Motor neuron (in vitro differentiated cells): ENCODE measurements around the gene HS3ST5. TPM values are rescaled to one million over a fixed set of nuclear protein-coding genes. Genes with fewer than 3 reads are reported as not detected.

ENCODE experiments used
- ATAC-seq, 8 experiments: fragments of 200-7000 bp; cut with Tn5 transposase; replicated peaks in 6 of 8; 2 replicates each; pipeline ENCODE4 v1.8.0; 2021; ENCODE audit warnings: mild to moderate bottlenecking in 8 of 8, moderate library complexity in 8 of 8
- H3K27ac ChIP-seq, 2 donors: fragments of 250-450 bp; sonication (Bioruptor Pico); 2 replicates each; pipeline ENCODE4 v1.9.0; 2021; ENCODE audit warnings: antibody characterized with exemption in 2 of 2, mild to moderate bottlenecking in 2 of 2, moderate library complexity in 1 of 2
- H3K4me1 ChIP-seq, 2 donors: fragments of 250-450 bp; sonication (Bioruptor Pico); replicated peaks in 1 of 2; 2 replicates each; pipeline ENCODE4 v1.6.1; 2021; ENCODE audit warnings: antibody characterized with exemption in 2 of 2, mild to moderate bottlenecking in 2 of 2, moderate library complexity in 1 of 2
- H3K4me3 ChIP-seq, 5 donors: fragments of 250-450 bp; sonication (Bioruptor Pico); 2 replicates each; pipeline ENCODE4 v1.9.0; 2021; ENCODE audit warnings: antibody characterized with exemption in 5 of 5, mild to moderate bottlenecking in 5 of 5, moderate library complexity in 4 of 5
- WGBS, 10 experiments: fragments of 450-650 bp; shearing (Covaris generic); methylation state at CpG; one replicate each; pipeline ENCODE4 v1.0.0; 2022; 5-methylcytosine and 5-hydroxymethylcytosine counted together
- in situ Hi-C, 9 experiments: fragments of 400-800 bp; cut with MboI; loops; one replicate each; pipeline ENCODE4 v1.15.0; 2021; ENCODE audit warnings: low sequenced_read_pairs in 9 of 9, low pct_unique_long_range_greater_than_20kb in 2 of 9; ENCODE audit not compliant: unreplicated experiment in 9 of 9
- total RNA-seq, 8 experiments: library from RNA; unstranded; fragments of 300-600 nt; gene quantifications; 2 replicates each; pipeline versions ENCODE4 v1.2.3 to v1.2.4, GENCODE V29; 2022

Gene HS3ST5
- total RNA-seq, 8 experiments from 2014 or later: 1.4 to 7.1 (median 2.3) TPM

DNA sequence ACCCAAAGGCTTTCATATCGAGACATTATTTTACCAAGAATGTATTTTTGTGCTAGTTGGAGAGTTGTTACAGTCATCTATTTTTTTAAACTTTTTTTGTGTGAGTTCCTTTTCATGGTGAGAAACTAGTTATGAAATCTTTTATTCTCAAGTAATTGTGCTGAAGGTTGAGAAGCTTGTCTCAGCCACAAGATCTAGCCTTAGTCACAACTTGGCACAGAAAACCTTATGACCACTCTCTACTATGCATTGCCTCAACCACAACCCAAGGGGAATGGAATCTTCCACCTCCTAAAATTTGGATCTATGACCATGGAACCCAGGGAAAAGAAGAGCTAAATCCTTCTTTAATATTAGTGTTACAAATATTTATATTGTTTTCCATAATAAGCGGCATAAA, 58.5 kb downstream of the HS3ST5 start:
- in situ Hi-C loops: loop anchor here in 1 of 9 experiments (25.0 kb wide), 1 partner anchor 297 kb away; no protein-coding TSS in a partner anchor
- Histone ChIP-seq H3K4me1 (peaks cover 11 to 16% of the 10 kb centered on the region in 2 donors), H3K4me3 (no peak overlapping the region), H3K27ac (no peak overlapping the region)
- ATAC-seq: peak in 1 of 8 experiments; percentile 36
- WGBS, 10 experiments: 70 to 100% (median 85%) methylated on average over 1 to 2 of the region's 2 CpGs; no CpG with 5 or more reads in 1 of the 10 experiments

DNA sequence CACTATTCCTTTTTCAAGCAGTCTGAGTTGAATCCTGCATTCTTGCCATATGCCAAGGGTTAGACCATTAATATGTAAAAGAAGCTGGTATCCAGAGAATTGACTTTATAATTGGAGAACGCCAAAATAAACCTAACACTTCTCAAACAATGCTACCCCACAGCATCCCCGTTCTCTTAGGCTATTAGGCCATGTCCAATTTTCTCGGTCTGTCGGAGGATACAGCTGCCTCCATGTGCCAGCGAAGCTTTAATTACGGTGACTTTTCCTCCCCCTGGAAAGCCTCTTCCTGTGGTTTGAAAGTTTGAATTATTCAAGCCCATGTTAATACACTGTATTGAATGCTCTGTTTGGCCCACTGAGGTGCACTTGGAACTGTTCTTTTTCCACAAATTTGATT, 60.5 kb downstream of the HS3ST5 start:
- in situ Hi-C loops: loop anchor here in 1 of 9 experiments (25.0 kb wide), 1 partner anchor 295 kb away; no protein-coding TSS in a partner anchor

DNA sequence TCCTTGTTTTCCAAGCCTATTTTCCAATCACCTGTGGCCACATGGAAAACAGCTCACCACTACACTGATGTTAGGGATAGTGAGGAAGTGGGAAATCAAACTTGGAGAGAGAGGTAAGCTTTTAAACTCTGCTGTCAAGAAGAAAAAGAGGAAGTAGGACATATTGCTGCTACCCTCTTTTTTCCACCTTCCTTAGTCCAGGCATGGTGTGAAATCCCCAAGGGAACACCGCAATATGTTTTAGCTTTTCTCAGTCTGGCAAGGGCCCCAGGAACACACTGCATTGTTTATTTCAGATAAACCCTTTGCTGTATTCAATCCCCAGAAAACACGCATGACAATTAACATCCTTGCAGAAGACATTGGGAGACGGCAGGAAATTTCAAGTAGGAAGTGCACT, 61.3 kb downstream of the HS3ST5 start:
- Histone ChIP-seq H3K4me1 (peaks cover 11 to 21% of the 10 kb centered on the region in 2 donors), H3K4me3 (no peak overlapping the region), H3K27ac (no peak overlapping the region)
- ATAC-seq: no peak
- 0 to 76% (median 33%) methylated on average over 1 to 3 of the region's 3 CpGs for WGBS, 10 experiments
- in situ Hi-C loops: loop anchor here in 1 of 9 experiments (25.0 kb wide), 1 partner anchor 294 kb away; no protein-coding TSS in a partner anchor

More for the DNA sequence above, 60.5 kb downstream of the HS3ST5 start:
- Histone ChIP-seq H3K4me1 (peaks cover 11 to 21% of the 10 kb centered on the region in 2 donors), H3K27ac (no peak overlapping the region), H3K4me3 (no peak overlapping the region)
- ATAC-seq: peak in 6 of 8 experiments; percentile 56 to 81 (median 68)
- WGBS, 10 experiments: 0 to 32% (median 9%) methylated on average over 1 to 6 of the region's 6 CpGs; no CpG with 5 or more reads in 1 of the 10 experiments

DNA sequence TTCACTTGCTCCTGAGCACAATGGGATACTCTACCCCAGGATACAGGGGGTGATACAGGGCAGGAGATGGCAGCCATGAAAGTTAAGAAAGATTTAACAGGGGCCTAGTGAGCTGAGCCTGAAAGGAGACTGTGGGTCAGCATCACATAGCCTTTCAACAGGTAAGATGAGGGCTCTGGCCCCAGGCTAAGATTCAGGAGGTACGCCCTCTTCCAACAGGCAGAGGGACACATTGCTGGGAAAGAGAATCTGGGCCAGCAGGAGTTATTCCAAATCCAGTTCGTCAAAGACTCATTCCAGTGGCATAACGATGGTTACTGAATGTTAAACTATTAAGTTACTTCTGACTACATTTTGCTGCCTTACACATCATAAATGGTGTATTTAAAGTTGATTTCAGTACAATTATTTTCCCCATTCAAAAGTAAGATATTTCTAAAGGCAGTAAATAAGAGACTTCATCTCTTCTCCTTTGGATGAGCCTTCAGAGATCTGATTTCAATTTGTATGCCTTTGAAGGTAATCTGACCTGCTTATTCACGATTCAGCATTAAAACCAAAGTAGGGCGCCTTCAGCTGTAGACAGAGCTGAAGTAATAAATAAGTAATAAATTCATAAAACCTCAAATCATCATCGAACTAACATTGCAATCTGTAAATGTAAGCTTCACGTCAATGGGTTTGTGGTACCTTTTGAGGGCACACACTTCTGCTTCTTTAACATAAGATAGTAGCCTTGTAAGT, 62.4 kb downstream of the HS3ST5 start:
- Histone ChIP-seq H3K4me3 (no peak overlapping the region), H3K27ac (no peak overlapping the region), H3K4me1 (peaks cover 11 to 21% of the 10 kb centered on the region in 2 donors)
- in situ Hi-C loops: loop anchor here in 1 of 9 experiments (25.0 kb wide), 1 partner anchor 293 kb away; no protein-coding TSS in a partner anchor
- ATAC-seq: no peak
- 43 to 100% (median 86%) methylated on average over 3 to 6 of the region's 7 CpGs for WGBS, 10 experiments

DNA sequence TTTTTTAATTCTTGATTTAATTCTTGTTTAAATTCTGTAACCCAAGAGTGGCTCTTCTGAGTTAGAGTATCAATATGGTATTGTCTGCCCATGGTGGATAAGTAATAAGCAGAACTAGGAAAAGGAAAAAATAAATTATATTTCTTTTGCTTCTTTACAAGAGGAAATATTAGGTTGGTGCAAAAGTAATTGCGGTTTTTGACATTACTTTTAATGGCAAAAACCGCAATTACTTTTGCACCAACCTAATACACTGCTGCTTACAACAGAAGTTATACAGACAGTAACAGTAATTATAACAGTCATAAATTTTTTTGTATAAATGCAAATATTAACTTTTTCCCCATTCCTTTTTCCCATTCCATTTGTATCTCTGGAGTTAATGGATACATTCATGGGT, 65.6 kb downstream of the HS3ST5 start:
- no peak for ATAC-seq
- Histone ChIP-seq H3K27ac (no peak overlapping the region), H3K4me3 (no peak overlapping the region), H3K4me1 (peaks cover 10 to 15% of the 10 kb centered on the region in 2 donors)
- in situ Hi-C loops: loop anchor here in 1 of 9 experiments (25.0 kb wide), 1 partner anchor 290 kb away; no protein-coding TSS in a partner anchor
- 3 to 100% (median 79%) methylated on average over 1 to 2 of the region's 2 CpGs for WGBS, 10 experiments

DNA sequence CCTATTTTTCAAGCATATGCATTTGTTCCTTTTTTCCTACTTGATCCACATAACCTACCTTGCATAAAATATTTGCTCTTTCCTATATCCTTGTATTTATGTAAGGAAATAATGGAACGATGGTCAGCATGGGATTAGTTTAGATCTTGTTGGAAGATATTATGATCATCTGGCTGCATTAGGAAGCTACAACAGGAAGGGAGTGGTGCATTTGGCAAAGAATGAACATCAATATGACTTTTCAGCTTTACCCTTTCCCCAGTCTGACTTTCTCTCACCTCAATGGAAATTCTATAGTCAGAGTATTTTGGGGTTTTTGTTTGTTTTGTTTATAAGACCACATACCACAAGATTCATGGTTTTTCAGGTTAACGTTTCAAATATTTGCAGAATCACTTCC, 66.0 kb downstream of the HS3ST5 start:
- Histone ChIP-seq H3K27ac (no peak overlapping the region), H3K4me3 (no peak overlapping the region), H3K4me1 (peaks cover 9 to 11% of the 10 kb centered on the region in 2 donors)
- in situ Hi-C loops: loop anchor here in 1 of 9 experiments (25.0 kb wide), 1 partner anchor 289 kb away; no protein-coding TSS in a partner anchor
- ATAC-seq: peak in 3 of 8 experiments; percentile 45 to 64 (median 61)
- 0 to 100% (median 85%) methylated on average over 1 to 2 of the region's 2 CpGs; no CpG with 5 or more reads in 1 of the 10 experiments for WGBS, 10 experiments

DNA sequence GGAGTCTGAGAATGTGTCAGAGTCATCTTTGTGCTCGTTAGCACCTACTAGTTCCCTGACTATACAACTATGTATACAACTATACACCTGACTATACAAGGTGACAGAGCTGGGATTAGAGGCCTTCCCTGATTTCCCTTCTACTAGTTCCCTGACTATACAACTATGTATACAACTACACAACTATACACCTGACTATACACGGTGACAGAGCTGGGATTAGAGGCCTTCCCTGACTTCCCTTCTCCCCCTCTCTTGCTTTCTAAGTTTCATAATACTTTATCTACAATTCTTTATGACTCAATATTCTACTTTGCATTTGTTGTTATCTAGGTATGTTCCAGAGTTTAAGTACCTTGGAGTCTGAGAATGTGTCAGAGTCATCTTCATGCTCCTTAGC, 68.0 kb downstream of the HS3ST5 start:
- H3K4me1 ChIP-seq: peaks cover 4 to 5% of the 10 kb centered on the region in 2 donors
- in situ Hi-C loops: loop anchor here in 1 of 9 experiments (25.0 kb wide), 1 partner anchor 288 kb away; no protein-coding TSS in a partner anchor
- WGBS, 10 experiments: 17 to 92% (median 85%) methylated on average over 1 to 2 of the region's 2 CpGs; no CpG with 5 or more reads in 2 of the 10 experiments
- H3K27ac ChIP-seq: no peak overlapping the region
- no peak overlapping the region for H3K4me3 ChIP-seq
- ATAC-seq: no peak

DNA sequence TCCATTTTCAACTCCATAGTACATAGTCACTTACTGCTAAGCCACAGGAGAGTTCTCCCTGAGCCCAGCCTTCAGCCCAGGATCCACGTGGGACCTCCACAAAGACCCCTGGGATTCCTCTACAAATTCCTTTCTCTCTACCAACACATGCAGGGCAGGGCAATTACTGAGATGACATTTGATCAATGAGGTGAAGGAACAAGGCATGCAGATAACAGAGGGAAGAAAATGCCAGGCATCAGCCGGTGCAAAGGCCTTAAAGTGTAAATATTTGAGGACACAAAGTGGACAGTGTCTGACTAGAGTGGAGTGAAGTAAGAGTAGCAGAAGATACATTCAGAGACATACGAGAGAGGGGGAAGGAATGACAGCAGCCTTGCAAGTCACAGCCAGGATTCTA, 70.2 kb downstream of the HS3ST5 start:
- ATAC-seq: peak in 1 of 8 experiments; percentile 64
- in situ Hi-C loops: no loop called here
- no peak overlapping the region for H3K4me3 ChIP-seq
- 19 to 93% (median 47%) methylated on average over 1 to 3 of the region's 3 CpGs; no CpG with 5 or more reads in 1 of the 10 experiments for WGBS, 10 experiments
- H3K4me1 ChIP-seq: peaks cover under 1 to 4% of the 10 kb centered on the region in 2 donors
- no peak overlapping the region for H3K27ac ChIP-seq

DNA sequence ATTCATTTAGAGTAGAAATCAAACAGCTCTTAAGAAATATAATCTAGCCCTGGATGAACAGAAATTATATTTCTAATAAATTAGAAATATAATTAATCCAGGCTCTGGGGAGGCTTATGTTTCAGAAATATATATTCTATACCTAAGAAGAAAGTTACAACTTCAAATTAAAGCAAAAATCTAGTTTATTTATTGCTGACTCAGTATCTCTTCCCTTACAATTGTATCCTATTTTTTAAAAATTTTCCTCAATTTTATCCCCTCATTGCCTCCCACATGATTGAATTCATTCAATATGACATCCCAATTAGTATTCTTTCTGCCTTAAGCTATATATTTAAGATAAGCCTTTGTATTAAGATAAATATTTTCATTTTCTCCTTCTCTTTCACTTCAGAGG, 71.4 kb downstream of the HS3ST5 start:
- Histone ChIP-seq H3K4me1 (peaks cover 0 to 4% of the 10 kb centered on the region in 2 donors), H3K4me3 (no peak overlapping the region), H3K27ac (no peak overlapping the region)
- in situ Hi-C loops: no loop called here
- no peak for ATAC-seq

DNA sequence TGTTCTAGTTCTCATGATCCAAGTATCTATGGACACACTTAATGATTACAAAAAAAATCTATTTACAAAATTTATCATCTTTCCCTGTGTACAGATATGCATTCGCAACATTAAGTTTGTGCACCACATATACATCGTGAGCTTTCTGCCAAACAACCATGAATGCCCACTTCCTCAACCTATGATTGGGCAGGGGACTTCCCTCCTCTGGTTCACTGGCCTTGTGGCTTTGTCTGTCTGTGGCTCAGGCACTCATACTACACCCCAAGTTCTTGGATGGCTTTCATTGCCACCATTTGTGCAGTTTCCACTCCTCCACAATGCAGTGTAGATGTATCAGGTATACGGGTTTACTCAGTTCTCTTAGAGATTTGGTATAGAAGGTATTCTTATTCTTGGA, 74.9 kb downstream of the HS3ST5 start:
- ATAC-seq: no peak
- Histone ChIP-seq H3K4me3 (no peak overlapping the region), H3K4me1 (peaks cover 0 to 4% of the 10 kb centered on the region in 2 donors), H3K27ac (no peak overlapping the region)
- WGBS, 10 experiments: 21 to 90% (median 89%) methylated on average over 1 to 3 of the region's 3 CpGs; no CpG with 5 or more reads in 3 of the 10 experiments
- in situ Hi-C loops: no loop called here

DNA sequence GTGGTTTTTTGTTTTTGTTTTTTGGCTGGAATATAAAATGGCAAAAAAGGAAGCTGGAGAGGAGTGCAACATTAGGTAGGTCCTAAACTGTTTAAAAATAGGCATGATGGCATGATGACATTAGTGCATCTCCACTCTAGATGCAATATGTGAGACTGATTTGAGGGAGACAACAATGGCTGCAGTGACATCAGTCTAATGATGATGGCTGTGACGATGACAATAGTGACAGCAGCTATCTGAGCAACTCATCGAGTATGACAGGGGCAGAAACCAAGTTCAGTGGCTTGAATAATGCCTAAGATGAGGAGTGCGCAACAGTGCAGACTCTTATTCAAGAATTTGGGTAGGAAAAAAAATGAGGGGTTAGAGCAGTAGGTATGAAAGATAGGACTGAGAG, 82.0 kb downstream of the HS3ST5 start:
- H3K4me1 ChIP-seq: no peaks in the 10 kb centered on the region
- peak in 5 of 8 experiments; percentile 30 to 99 (median 37) for ATAC-seq
- in situ Hi-C loops: no loop called here
- no peak overlapping the region for H3K4me3 ChIP-seq
- 35 to 94% (median 81%) methylated on average over 1 to 3 of the region's 3 CpGs for WGBS, 10 experiments
- no peak overlapping the region for H3K27ac ChIP-seq

DNA sequence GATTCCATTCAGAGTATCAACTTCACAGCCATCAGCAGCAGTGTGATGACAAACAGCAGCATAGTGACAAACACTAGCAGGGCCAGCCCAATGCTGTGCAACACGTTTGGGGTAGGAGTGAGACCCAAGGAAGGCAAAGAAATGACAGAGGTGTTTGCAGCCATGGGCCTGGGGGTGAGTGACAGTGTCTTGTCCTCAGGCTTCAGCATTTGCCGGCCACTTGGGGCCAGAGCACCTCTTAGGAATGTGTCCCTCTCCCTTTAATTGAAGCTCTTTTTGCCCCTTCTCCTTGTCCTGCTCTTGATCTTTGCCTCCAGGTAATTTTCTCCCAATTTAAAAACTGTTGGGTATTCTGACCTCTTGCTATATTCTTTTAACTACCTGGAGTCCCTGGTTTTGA, 84.4 kb downstream of the HS3ST5 start:
- in situ Hi-C loops: no loop called here
- WGBS, 10 experiments: 17 to 72% (median 43%) methylated on average over 1 to 2 of the region's 2 CpGs; no CpG with 5 or more reads in 4 of the 10 experiments
- H3K4me3 ChIP-seq: no peak overlapping the region
- no peaks in the 10 kb centered on the region for H3K4me1 ChIP-seq
- no peak overlapping the region for H3K27ac ChIP-seq
- ATAC-seq: peak in 1 of 8 experiments; percentile 25

DNA sequence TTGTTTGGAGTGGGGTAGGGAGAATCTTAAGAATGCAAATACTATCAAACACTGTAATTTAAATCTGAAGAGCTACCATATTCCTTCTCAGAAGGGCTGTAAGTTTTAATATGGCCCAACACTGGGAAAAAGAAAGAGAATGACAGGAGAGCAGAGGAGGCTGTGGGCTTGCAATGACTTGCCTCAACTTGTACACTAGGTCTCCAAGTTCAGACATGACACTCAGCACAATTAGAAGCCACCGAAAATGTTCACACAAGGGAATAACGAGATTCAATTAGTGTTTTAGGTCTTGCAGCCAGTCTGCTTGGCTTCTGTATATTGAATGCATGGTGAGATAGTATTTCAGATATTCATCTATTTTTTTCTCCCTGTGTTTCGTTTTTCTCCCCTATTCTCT, 89.4 kb downstream of the HS3ST5 start:
- H3K27ac ChIP-seq: no peak overlapping the region
- ATAC-seq: no peak
- H3K4me3 ChIP-seq: no peak overlapping the region
- in situ Hi-C loops: no loop called here
- 11 to 93% (median 76%) methylated on average over 1 to 3 of the region's 3 CpGs for WGBS, 10 experiments
- no peaks in the 10 kb centered on the region for H3K4me1 ChIP-seq
